ENCODE data around the gene POU2F2.

GRCh38 chr19:42093926-42094325, 38.3 kb downstream of the POU2F2 start:
- TF ChIP-seq CTCF (IDR thresholded peaks at IDR 0.05; ENCODE audit: borderline replicate concordance, extremely low read depth, low read length, poor library complexity, severe bottlenecking) (no peak), EZH2 (IDR thresholded peaks at IDR 0.05; ENCODE audit: borderline replicate concordance, low read depth, low read length, severe bottlenecking) (no peak)
